NB4 (cell line): ENCODE measurements around the gene TASP1.
"Not testable (repeated sequence)": the region's sequence is repeated elsewhere in the genome, so short reads cannot be mapped to it uniquely, and the experiment has no call there.

Experiments
- CTCF ChIP-seq: IDR thresholded peaks from one replicate; pipeline ENCODE4 v1.5.1; 2012; ENCODE audit warnings: low read depth, low read length
- POLR2A ChIP-seq: IDR thresholded peaks from 2 replicates; pipeline ENCODE4 v1.6.1; 2011; ENCODE audit warnings: mild to moderate bottlenecking; ENCODE audit not compliant: insufficient read length; ENCODE audit errors: extremely low read depth

- not testable (repeated sequence) for TF ChIP-seq CTCF, POLR2A
These were observed 155.3 kb downstream of the TASP1 start for GRCh38 chr20:13483472-13483871.
